Body of pancreas (tissue), 4 donors: ENCODE results near the gene NPC2.

Experiments
- CTCF ChIP-seq, 7 experiments: fragments of 450-650 bp in 4 of 7; fragments of 200-600 bp in 3 of 7; sonication (generic) in 3 of 7; IDR thresholded peaks; one replicate each; pipeline ENCODE4 v1.5.1; 2016 to 2019; ENCODE audit warnings: antibody characterized with exemption in 7 of 7
- POLR2A ChIP-seq, 3 donors: fragments of 450-650 bp; IDR thresholded peaks; one replicate each; pipeline ENCODE4 v1.6.1; 2016; ENCODE audit warnings: antibody characterized with exemption in 3 of 3, mild to moderate bottlenecking in 2 of 3

GRCh38 chr14:74507085-74507484 is 14.0 kb upstream of the NPC2 start:
- TF ChIP-seq CTCF (IDR thresholded peaks at IDR 0.05), result no peak
- no peak for TF ChIP-seq POLR2A (IDR thresholded peaks at IDR 0.05)
